ENCODE results near the gene PFN1. TPM values are rescaled to one million over a fixed set of nuclear protein-coding genes. Genes with fewer than 3 reads are reported as not detected.

Gene PFN1
- total and polyA plus RNA-seq, 2 of the 8 experiments (the other 6 are each of a cell fraction or from before 2014, with no cell fraction given) = 1,355 to 1,949 TPM

DNA sequence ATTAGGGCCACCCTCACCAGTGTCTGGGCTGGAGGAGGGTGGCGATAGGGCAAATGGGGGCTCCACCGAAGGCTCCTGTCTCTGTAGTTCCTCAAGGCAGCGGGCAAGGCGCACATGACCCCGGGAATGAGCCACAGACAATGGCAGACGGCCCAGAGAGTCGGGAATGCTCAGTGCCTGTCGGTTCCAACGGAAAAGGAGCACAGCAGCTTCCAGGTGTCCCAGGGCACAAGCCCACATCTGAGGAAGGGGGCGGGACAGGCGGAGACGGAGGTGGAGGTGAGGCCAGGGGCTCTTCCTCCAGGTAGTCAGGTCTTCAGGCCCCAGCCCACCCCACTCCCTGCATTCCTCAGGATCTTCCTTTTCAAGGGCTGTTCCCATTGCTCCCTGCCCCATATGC lies 24.4 kb upstream of the PFN1 start:
- Histone ChIP-seq H3K23ac (ENCODE audit: insufficient read length) (no peak overlapping the region), H3K79me2 (ENCODE audit: control insufficient read depth in 1 of 2, insufficient read depth in 2 of 2, low read length in 2 of 2) (peaks cover 0 to 12% of the 10 kb centered on the region in 2 experiments; a peak in 1 of 4 replicates), H2BK15ac (ENCODE audit: low read length) (no peak overlapping the region), H3K4me1 (replicated peaks in 1 of 4; ENCODE audit: control insufficient read depth in 3 of 4, insufficient read depth in 4 of 4, low read length in 3 of 4) (peaks cover 0 to 14% (median 6%) of the 10 kb centered on the region in 4 experiments; a peak in 5 of 7 replicates), H3K23me2 (ENCODE audit: low read depth, low read length) (peaks cover 12% of the 10 kb centered on the region), H3K14ac (ENCODE audit: insufficient read length) (no peak overlapping the region), H3K18ac (ENCODE audit: extremely low read depth, low read length) (no peak overlapping the region), H4K91ac (replicated peaks; ENCODE audit: insufficient read length, low read length) (no peak overlapping the region), H2BK12ac (ENCODE audit: low read depth, low read length) (no peak overlapping the region), H2AK5ac (ENCODE audit: low read depth, low read length) (no peak overlapping the region), H3K27ac (ENCODE audit: low read depth, low read length) (no peak overlapping the region), H2BK5ac (ENCODE audit: low read depth, low read length) (no peak overlapping the region), H4K8ac (ENCODE audit: extremely low read depth, insufficient read depth, low read length) (no peak overlapping the region), H2BK120ac (replicated peaks; ENCODE audit: low read depth, low read length) (no peak overlapping the region), H3K4ac (replicated peaks; ENCODE audit: insufficient read length, low read depth, low read length) (no peak overlapping the region), H4K20me1 (replicated peaks in 1 of 2; ENCODE audit: control insufficient read depth in 1 of 2, insufficient read depth in 2 of 2, low read length in 2 of 2) (peaks cover 2 to 13% of the 10 kb centered on the region in 2 experiments), H2BK20ac (ENCODE audit: low read length) (no peak overlapping the region), H3K4me3 (ENCODE audit: extremely low read depth in 1 of 4, insufficient read depth in 2 of 4, low read depth in 3 of 4, low read length in 4 of 4) (no peak overlapping the region), H3K9me3 (ENCODE audit: insufficient read depth in 2 of 2, low read depth in 1 of 2, low read length in 1 of 2) (no peaks in the 10 kb centered on the region), H3K4me2 (ENCODE audit: insufficient read depth in 1 of 2, low read depth in 2 of 2, low read length in 2 of 2) (no peak overlapping the region), H3K27me3 (replicated peaks in 1 of 4; ENCODE audit: control insufficient read depth in 3 of 4, extremely low read depth in 1 of 4, insufficient read depth in 3 of 4, low read length in 3 of 4) (peaks cover 0 to 43% (median 29%) of the 10 kb centered on the region in 4 experiments; a peak in 6 of 7 replicates), H3K36me3 (ENCODE audit: control insufficient read depth in 2 of 4, insufficient read depth in 4 of 4, low read length in 3 of 4) (peaks cover 0 to 11% (median 0%) of the 10 kb centered on the region in 4 experiments; a peak in 2 of 8 replicates), H4K5ac (ENCODE audit: insufficient read length, low read depth, low read length) (no peak overlapping the region), H3K79me1 (ENCODE audit: low read depth, low read length) (0 out of 2 replicates have a peak, but pooled peaks cover 3% of the 10 kb centered on the region), H3K9ac (replicated peaks in 1 of 4; ENCODE audit: extremely low read depth in 1 of 4, low read depth in 3 of 4, low read length in 3 of 4) (no peak overlapping the region), H3K56ac (replicated peaks; ENCODE audit: insufficient read length, low read depth, low read length) (no peak overlapping the region), H2AFZ (ENCODE audit: low read length) (no peak overlapping the region)
- ChIA-PET POLR2A (ENCODE audit: partially characterized antibody) (interaction anchor here (0.7 to 32.4 kb wide), 7 partner anchors 8 to 309 kb away, joined by 3 to 987 read pairs (median 6); partner anchors contain the start of genes CAMTA2, ENO3, INCA1 and KIF1C), CTCF (ENCODE audit: partially characterized antibody) (interaction anchor here (0.6 to 6.2 kb wide), 10 partner anchors 8 to 91 kb away, joined by 3 to 31 read pairs (median 4); partner anchors contain the start of gene GP1BA)
- TF ChIP-seq JUN (IDR thresholded peaks at IDR 0.05; ENCODE audit: low read depth, low read length) (no peak), POLR2A (IDR thresholded peaks at IDR 0.05; ENCODE audit: control extremely low read depth in 1 of 2, low read depth in 2 of 2, low read length in 2 of 2) (0 out of 3 replicates have a peak, but pooled peaks of 1 of the 2 experiments have one; percentile 13)
- DNase-seq (ENCODE audit: low read depth in 1 of 2, low spot score in 2 of 2) = no peak
- 82% methylated on average over 11 of the region's 12 CpGs; no CpG with 5 or more reads in 1 of the 2 experiments for WGBS, 2 experiments (ENCODE audit: extremely low coverage in 1 of 2, insufficient coverage in 1 of 2, insufficient read length in 1 of 2, insufficient replicate concordance in 2 of 2, low coverage in 1 of 2, low lambda C conversion rate in 2 of 2, missing lambda C conversion rate in 1 of 2)
- no peak for FAIRE-seq

Measured in H1 (cell line).